NCI-H345 treated with DMSO at 0.1 percent for 48 hours (cell line): ENCODE results near the gene LAT.
"Not testable (repeated sequence)": the region's sequence is repeated elsewhere in the genome, so short reads cannot be mapped to it uniquely, and the experiment has no call there.

Experiments
- DNase-seq: peaks from one replicate; lab custom pipeline; 2025; ENCODE audit not compliant: unreplicated experiment; lab: John Stamatoyannopoulos, UW

Gene LAT, protein sequence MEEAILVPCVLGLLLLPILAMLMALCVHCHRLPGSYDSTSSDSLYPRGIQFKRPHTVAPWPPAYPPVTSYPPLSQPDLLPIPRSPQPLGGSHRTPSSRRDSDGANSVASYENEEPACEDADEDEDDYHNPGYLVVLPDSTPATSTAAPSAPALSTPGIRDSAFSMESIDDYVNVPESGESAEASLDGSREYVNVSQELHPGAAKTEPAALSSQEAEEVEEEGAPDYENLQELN

GRCh38 chr16:28984619-28985135 is at the start of gene LAT:
TSS of gene LAT (plus strand) at chr16:28985052. CDS start at chr16:28985418, 366 bp downstream.
- no peak for DNase-seq

GRCh38 chr16:28935346-28935745 is 49.5 kb upstream of the LAT start:
- no peak for DNase-seq

DNA sequence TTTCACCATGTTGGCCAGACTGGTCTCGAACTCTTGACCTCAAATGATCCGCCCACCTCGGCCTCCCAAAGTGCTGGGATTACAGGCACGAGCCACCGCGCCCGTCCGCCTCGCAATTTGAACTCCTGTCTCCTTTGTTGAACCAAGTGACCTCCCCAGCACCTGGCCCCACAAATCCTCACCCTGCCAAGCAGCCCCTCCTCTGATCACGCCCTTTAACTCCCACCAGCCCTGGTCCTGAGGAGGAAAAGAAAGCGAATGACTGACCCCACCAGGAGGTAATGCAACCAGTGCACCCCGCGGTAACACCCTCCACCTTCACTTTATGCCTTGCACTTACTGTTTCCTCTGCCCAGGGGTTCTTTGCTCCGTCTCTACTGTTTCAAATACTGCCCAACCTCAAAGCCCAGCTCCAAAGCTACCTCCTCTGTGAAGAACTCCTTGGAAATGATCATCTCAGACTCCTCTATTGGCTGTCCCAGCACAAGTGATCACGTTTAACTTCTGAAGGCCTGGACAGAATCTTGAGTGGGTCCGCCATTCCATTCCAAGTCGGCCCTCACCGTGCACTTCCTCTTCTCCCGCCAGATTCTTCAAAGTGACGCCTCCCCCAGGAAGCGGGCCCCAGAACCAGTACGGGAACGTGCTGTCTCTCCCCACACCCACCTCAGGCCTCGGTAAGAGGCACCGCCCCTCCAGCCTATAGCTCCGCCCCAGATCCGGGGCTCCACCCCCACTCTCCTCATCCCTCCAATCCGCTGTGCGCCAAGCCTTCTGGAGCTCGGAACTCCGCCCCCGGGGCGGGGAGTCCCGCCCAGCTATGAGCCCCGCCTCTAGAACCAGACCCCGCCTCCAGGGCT is 48.7 kb upstream of the LAT start:
- DNase-seq = no peak

DNA sequence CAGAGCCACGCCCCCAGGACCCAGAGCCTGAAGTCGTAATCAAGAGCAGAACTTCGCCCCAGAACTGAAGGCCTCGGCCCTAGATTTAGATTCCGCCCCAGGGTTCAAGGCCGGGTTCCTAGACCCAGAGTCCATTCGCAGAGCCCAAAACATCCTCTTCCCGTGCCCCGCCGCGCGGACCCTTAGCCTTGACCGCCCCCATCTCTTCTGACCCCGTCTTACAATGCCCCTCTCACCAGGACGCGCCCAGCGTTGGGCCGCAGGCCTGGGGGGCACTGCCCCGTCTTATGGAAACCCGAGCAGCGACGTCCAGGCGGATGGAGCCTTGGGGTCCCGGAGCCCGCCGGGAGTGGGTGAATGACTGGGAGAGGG is 48.1 kb upstream of the LAT start:
- DNase-seq = no peak

- no peak for DNase-seq
These were observed 47.5 kb upstream of the LAT start for GRCh38 chr16:28937222-28937876.

DNA sequence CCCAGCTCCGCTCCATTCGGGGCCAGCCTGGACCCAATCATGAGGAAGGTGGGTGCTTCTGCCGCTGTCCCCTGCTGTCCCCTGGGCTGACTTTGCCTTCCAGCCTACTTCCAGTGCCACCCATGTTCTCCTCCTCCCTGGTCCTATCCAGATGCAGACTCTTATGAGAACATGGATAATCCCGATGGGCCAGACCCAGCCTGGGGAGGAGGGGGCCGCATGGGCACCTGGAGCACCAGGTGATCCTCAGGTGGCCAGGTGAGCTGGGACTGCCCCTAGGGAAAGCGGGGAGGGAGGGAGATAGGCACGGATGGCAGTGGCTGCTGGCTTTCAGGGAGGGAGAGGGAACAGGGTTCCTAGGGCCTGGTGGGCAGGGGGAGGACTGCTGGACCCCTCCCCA is 46.1 kb upstream of the LAT start:
- DNase-seq = no peak

DNA sequence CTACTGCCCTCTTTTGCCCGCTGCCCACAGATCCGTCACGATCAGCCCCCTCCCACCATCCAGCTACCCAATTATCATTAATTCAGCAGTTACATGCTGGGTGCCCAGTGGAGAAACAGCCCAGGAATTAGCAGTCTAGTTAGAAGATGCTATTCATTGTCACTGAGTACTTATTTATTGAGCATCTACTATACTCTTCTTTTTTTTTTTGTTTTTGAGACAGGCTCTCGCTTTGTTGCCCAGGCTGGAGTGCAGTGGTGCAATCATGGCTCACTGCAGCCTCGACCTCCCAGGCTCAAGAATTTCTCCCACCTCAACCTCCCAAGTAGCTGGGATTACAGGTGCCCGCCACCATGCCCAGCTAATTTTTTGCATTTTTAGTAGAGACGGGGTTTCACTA is 45.0 kb upstream of the LAT start:
- not testable (repeated sequence) for DNase-seq

- no peak for DNase-seq
These were observed 41.6 kb upstream of the LAT start for GRCh38 chr16:28943281-28943680.

DNA sequence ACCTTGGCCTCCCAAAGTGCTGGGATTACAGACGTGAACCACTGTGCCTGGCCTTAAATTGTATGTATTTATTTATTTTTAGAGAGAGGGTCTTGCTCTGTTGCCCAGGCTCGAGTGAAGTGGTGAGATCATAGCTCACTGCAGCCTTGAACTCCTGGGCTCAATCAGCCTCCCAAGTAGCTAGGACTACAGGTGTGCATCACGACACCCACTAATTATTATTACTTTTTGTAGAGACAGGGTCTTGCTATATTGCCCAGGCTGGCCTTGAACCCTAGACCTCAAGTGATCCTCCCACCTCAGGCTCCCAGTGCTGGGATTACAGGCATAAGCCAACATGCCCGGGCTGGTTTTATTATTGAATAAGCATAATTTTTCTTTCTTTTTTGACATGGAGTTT is 38.2 kb upstream of the LAT start:
- no peak for DNase-seq

GRCh38 chr16:28950648-28951409 is 34.0 kb upstream of the LAT start, which contains the start of gene NFATC2IP:
TSS of gene NFATC2IP (plus strand) at chr16:28950937. CDS start at chr16:28951012, 75 bp downstream.
- DNase-seq = peak; percentile 100

DNA sequence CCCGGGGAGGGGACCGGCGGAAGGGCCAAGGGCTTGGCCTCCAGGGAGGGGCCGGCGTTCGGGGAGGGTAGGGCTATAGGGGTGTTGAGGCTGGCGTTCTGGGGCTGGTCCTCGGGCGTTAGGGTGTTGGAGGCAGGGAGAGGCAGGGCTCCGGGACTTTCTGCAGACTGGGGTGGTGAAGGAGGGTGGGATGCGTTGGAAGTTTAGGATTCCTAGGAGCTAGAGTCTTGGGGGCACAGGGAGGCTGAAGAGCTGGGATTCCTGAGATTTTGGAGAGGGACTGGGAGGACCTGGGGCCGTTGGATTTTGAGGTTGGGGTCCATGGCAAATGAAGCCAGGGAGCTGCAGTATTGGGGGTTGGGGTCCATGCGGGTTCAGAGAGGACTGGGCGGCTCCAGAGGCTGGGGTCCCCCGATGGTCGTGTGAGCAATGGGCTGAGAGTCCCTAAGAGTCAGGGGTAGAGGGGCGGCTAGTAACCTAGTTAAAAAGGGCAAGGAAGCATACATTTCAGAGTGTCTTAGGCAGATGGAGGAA is 33.4 kb upstream of the LAT start:
- no peak for DNase-seq

- no peak for DNase-seq
These were observed 26.6 kb upstream of the LAT start for GRCh38 chr16:28958216-28958615.

- DNase-seq = no peak
These were observed 26.0 kb upstream of the LAT start for GRCh38 chr16:28958836-28959235.

GRCh38 chr16:28964072-28964471 is 20.8 kb upstream of the LAT start:
- DNase-seq = no peak

GRCh38 chr16:28964496-28964895 is 20.4 kb upstream of the LAT start:
- no peak for DNase-seq

- no peak for DNase-seq
These were observed 17.7 kb upstream of the LAT start for GRCh38 chr16:28967156-28967555.

DNA sequence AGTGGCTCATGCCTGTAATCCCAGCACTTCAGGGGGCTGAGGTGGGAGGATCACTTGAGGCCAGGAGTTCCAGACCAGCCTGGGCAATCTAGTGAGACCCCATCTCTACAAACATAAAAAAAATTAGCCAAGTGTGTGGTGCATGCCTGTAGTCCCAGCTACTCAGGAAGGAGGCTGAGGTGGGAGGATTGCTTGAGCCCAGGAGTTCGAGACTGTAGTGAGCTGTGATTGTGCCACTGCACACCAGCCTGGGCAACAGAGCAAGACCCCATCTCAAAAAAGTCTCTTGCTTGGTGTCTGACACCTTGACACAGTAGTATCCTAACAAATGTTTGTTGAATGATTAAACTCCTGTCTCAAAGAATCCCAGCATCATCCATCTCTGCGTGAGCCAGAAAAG is 15.2 kb upstream of the LAT start:
- DNase-seq = not testable (repeated sequence)

DNA sequence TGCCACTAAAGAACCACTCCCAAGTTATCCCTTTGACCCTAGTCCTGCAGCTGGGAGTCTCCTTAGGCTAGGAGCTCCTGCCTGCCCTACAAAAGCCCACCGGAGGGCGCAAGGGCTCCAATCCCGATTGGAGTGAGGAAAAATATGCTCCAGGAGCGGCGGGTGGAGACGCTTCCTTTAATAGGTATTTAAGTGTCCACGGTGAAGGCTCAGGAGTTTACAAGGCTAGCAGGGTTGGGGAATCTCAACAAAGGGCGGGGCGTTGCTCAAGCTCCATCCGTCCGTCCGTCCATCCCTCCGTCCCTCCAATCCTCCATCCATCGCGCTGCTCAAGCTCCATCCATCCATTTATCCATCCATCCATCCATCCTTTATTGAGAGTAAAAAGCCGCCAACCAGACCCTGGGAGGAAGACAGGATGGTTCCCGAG is 10.8 kb upstream of the LAT start:
- DNase-seq = peak; percentile 56

- peak; percentile 96 for DNase-seq
These were observed 10.3 kb upstream of the LAT start, which contains the start of gene SPNS1 for GRCh38 chr16:28974437-28975157. TSS of gene SPNS1 (plus strand) at chr16:28974778. CDS start at chr16:28975152, 374 bp downstream.

DNA sequence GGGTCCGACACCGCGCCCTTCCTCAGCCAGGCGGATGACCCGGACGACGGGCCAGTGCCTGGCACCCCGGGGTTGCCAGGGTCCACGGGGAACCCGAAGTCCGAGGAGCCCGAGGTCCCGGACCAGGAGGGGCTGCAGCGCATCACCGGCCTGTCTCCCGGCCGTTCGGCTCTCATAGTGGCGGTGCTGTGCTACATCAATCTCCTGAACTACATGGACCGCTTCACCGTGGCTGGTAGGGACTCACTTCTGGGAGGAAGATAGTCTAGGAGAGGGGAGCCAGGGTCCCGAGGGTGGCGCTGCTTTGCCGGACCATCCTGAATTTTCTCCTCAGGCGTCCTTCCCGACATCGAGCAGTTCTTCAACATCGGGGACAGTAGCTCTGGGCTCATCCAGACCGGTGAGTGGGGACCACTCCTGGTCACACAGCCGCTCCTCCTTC is 9.7 kb upstream of the LAT start:
- DNase-seq = no peak
